ENCODE results near the gene KRT14. TPM values are rescaled to one million over a fixed set of nuclear protein-coding genes. Genes with fewer than 3 reads are reported as not detected.
"Not testable (repeated sequence)": the region's sequence is repeated elsewhere in the genome, so short reads cannot be mapped to it uniquely, and the experiment has no call there.

KRT14 gene
- total RNA-seq, 1 donor from 2014 or later, result not detected

DNA sequence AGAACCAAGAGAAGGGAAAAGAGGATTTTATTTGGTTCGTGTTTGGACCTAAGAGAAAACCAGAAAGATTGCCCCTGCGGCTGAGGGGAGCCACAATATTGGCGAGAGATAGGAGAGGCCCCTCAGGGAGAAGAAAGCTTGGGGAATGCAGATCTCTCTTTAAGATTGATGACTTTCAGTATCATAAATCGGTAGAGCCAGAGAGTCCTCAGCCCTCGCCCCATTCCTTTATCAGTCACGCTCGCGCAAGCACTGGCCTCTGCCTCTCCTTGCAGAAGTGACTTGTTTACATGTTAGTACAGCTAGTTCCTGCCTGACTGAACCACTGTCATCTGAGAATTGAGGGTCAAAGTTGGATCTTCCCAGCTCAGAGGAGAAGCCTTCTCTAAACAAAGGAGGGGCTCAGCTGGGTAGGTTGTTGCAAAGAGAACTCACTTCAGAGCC, 37.1 kb downstream of the KRT14 start:
- no peak for DNase-seq (ENCODE audit: low spot score)
- no peak for ATAC-seq

DNA sequence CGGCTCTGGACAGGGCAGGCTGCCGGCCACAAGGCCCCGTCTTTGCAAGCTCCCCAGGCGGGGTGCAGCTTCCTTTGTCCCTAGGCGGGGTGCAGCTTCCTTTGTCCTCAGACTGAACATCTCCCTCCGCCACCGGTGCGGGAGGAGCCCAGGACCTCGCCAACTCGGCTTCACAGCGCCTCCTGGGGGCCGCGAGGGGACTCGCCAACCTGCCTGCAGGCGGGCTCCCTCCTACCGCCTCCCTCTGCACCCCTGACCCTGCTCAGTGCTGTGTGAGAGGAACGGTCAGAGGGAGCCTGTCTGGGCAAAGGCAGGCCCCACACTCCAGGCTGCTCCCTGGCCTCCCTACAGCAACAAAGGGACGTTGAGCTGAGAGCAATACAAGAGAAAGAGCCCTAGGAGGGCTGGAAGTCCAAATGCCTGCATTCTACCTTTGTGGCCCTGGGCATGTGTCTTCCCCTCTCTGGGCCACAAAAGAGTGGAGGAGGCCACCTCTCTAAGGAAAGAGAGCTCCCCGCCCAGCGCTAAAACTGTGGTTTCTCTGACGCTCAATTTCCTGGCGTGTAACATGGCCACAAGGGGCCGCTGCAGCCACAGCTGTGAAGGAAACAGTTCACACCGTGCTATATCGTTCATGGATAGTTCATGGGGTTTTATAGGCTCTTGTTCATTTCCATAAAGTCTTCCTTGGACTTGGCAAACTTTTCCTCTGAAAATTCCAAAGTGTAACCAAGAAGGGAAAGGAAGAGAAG, 37.7 kb downstream of the KRT14 start:
- DNase-seq (ENCODE audit: low spot score) (peak; percentile 72), ATAC-seq (peak; percentile 92)

GRCh38 chr17:41547921-41548843, 38.5 kb downstream of the KRT14 start:
- DNase-seq (ENCODE audit: low spot score) (no peak), ATAC-seq (no peak)

DNA sequence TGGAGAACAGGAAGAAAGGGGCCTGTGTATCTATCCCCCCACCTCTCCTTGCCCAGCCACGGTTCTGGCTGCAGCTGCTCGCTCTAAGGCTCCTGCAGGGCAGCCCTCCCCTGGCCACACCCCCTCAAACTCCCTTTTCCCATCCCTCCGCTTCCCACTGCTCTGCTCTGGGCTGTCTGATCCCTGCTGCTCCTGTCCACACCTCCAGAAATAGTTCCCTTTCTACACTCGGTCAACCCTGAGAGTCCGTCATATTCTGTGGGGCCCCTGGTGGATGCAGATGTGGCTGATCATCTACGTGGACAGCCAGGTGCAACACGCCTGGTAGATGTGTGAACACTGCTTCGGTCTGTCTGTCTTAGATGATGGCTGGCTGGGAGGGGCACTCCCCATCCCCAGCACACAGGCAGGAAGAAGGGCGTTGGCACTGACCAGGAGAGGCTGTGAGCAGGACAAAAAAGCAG, 39.3 kb downstream of the KRT14 start:
- DNase-seq (ENCODE audit: low spot score), result no peak
- ATAC-seq, result no peak

- ATAC-seq (no peak), DNase-seq (ENCODE audit: low spot score) (no peak)
Measured at GRCh38 chr17:41546819-41547218, 39.9 kb downstream of the KRT14 start.

GRCh38 chr17:41545829-41546410, 40.8 kb downstream of the KRT14 start:
- ATAC-seq (no peak), DNase-seq (ENCODE audit: low spot score) (no peak)

DNA sequence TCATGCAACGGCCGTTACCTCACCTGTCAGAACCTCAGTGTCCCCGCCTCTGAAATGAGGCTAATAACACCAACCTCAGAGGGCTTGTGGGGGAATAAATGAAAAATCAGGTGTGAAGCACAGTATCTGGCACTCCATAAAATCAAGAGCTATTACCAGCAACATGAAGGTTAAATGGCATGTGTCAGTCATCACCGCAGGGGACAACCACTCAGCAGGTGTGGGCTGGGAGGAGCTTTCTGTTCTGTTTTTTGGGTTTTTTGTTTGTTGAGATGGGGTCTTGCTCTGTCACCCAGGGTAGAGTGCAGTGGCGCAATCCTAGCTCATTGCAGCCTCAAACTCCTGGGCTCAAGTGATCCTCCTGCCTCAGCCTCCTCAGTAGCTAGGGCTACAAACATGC, 41.8 kb downstream of the KRT14 start:
- no peak for DNase-seq (ENCODE audit: low spot score)
- no peak for ATAC-seq

GRCh38 chr17:41544491-41544892, 42.2 kb downstream of the KRT14 start:
- DNase-seq (ENCODE audit: low spot score), result no peak
- ATAC-seq, result no peak

DNA sequence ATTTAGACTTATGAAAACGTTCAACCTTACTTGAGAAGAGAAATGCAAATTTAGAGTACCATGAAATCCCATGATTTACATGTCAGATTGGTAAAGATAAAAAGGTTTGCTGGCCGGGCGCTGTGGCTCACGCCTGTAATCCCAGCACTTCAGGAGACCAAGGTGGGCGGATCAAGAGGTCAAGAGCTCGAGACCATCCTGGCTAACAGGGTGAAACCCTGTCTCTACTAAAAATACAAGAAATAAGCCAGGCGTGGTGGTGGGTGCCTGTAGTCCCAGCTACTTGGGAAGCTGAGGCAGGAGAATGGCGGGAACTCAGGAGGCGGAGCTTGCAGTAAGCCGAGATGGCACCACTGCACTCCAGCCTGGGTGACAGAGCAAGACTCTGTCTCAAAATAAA, 43.9 kb downstream of the KRT14 start:
- ATAC-seq; DNase-seq (ENCODE audit: low spot score): not testable (repeated sequence)

DNA sequence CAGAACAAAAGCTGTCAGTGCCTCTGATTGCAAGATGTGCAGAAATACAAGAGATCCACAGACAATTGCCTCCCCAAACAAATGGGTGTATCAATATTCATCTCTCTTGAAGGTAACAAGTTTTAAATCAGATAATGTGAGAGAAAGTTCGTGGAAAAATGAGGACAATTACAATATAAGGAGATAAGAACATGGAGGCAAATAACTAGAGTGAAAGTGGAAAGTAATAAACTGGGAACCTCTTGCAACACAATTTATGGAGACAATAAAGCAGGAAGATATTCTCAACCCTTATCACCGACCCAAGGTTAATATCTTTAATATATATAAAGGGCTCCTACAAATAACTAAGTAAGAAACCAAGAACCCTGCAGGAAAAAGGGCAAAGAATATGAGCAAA, 44.3 kb downstream of the KRT14 start:
- ATAC-seq (no peak), DNase-seq (ENCODE audit: low spot score) (no peak)

DNA sequence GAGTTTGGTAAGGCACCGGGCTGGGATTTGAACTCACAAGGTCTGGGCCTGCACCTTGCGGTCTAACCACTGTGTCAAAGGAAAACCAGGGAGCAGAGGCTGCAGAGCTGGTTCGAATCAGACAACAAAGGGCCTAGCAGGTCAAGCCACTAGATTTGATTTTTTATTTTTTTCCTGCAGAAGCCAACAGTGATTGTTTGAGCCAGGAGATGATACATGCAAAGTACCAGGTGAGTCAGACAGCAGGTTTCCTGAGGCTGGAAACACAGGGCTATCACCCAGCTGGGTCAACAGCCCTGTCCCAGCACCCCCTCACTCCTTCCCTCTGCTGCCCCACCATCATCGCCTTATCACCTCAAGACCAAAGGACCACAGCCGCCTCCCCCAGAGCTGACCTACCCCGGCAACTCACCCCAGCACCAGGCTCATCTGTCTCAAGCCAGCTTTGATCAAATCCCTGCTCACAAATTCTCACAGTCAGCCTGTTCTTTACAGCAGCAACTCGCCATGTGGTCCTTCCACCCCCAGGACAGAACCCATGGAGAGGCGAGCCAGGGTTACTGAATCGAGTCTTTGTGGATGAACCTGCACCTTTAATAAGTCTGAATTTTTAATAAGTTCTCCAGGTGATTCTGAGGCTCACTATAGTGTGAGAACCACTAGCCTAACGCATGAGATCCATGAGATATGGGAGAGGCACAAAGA, 45.6 kb downstream of the KRT14 start:
- no peak for DNase-seq (ENCODE audit: low spot score)
- no peak for ATAC-seq

DNA sequence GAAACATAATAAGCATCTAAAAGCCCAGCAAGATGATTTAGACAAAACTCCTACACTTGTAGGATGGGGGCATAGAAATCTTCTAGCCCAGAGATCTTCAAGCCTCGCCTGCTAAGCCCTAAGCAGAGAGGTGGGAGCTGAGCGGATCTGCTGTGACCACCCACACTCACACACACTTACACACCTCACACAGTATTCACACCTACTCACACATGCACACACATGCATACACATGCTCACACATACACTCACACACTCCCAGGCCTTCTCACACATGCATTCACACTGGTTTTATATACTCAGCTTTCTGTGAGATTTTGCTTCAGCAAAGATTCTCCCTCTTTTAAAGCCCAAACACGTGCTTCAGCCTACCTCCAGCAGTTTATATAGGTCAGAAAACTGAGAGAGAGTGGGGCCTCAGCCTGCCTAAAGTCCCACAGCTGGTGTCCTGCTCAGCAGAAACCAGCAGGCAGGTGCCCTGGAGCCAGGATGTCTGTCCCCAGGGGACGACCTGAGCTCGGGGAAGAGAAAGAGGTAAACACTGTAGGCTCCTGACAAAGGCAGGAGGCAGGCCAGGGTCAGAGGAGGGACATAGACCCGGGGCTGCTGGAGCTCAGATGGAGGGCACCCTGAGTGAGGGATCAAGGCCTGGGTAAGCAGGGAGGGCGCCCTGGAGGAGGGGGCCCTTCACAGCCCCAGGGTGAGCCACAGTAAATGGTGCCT, 46.6 kb downstream of the KRT14 start:
- ATAC-seq (no peak), DNase-seq (ENCODE audit: low spot score) (no peak)

- no peak for ATAC-seq
- no peak for DNase-seq (ENCODE audit: low spot score)
Measured at GRCh38 chr17:41539071-41539492, 47.6 kb downstream of the KRT14 start.

GRCh38 chr17:41538565-41538991, 48.1 kb downstream of the KRT14 start:
- DNase-seq (ENCODE audit: low spot score) (no peak), ATAC-seq (no peak)

DNA sequence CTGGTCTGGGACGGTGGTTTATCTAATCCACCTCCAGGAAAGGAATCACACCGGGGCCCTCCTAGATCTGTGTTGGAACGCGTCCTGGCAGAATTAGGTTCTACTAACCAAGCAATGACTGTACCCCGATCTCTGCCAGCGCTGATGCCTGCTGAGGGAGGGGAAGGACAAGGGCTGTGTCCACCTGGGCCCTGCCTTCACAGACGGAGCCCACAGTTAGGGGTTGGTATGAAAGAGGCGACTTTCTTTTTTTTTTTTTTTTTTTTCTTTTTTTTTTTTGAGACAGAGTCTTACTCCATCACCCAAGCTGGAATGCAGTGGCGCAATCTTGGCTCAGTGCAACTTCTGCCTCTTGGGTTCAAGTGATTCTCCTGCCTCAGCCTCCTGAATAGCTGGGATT, 48.7 kb downstream of the KRT14 start:
- DNase-seq (ENCODE audit: low spot score) (no peak), ATAC-seq (no peak)

GRCh38 chr17:41537614-41537954, 49.1 kb downstream of the KRT14 start:
- no peak for DNase-seq (ENCODE audit: low spot score)

DNA sequence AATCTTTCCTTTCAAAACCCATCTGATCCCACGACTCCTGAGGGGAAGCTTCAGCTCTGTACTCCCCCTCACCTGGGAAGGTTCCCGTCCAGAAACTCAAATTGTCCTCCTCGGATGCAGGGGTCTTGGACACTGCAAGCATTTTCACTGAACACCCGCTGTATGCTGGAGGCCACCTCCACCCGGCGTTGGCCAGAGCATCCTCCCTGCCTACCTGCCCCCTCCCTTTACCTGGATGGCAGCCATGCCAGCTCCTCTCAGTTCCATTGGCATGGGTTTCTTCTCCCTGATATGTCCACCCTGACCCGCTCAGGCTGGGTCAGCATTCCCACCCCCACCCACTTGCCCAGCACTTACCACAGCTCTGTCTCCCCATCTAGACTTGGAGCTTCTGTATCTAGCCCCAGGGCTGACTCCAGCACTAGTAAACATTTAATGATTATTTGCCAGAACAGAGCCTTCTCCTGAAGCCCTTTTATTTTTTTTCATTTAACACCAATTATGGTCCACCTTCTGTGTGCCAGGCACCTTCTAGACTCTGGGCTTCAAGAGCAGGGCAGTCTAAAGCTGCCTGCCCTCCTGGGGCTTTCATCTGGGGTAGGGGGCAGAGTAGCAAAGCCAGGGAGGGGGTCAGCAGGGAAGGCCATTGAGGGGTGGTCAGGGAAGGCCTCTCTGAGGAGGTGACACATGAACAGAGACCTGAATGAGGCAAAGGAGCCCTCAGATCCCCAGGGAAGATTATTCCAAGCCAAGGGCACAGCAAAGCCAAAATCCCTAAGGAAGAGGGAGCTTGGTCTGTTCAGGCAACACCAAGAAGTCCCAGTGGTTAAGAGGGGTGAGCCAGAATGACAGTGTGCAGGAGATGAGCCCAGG, 49.7 kb downstream of the KRT14 start:
- DNase-seq (ENCODE audit: low spot score) (no peak), ATAC-seq (no peak)

More at GRCh38 chr17:41537614-41537954, 49.1 kb downstream of the KRT14 start:
- ATAC-seq, result no peak

DNA sequence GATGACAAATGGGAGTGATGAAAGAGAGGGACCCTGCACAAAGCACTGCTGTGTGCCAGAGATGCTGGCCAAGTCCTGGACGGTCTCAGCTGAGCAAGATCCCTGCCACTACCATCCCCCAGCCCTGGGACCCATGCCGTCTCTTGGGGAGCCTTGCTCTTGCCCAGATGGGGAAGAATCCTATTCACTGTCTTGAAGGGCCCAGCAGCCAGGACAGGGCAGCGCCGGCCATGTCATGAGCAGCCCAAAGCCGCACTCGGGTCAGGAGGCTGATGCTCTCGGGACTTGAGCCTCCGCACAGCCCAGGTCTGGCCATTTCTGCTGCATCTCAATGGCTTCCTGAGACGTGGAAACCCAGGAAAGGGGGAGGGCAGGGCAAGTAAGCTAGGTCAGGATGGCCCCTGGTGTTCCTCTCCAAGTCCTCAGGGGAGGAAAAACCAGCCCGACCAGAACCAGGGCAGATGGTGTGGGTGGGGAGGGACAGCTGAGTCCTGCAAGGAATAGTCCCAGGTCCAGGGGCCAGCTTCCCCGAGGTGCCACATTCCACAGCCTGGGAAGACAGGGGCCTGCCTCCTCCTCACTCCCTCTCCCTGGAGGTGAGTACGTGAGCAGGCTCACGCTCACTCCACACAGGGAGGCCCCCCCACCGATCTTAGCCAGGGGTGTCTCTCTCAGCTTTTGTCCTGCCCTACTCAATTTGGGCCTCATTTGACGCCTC, 50.8 kb downstream of the KRT14 start:
- DNase-seq (ENCODE audit: low spot score) (no peak), ATAC-seq (no peak)
